ENCODE measurements around the gene ABHD17C.
"Not testable (repeated sequence)": the region's sequence is repeated elsewhere in the genome, so short reads cannot be mapped to it uniquely, and the experiment has no call there.

The ABHD17C gene

GRCh38 chr15:80695099-80695910 is at the start of gene ABHD17C:
ABHD17C (plus strand) TSS chr15:80695310; CDS start chr15:80695430, 120 bp downstream.
- DNase-seq (ENCODE audit: low spot score): no peak

- DNase-seq (ENCODE audit: low spot score): peak; percentile 68
Measured at GRCh38 chr15:80645494-80646065, 49.5 kb upstream of the ABHD17C start.

- DNase-seq (ENCODE audit: low spot score): not testable (repeated sequence)
Measured at GRCh38 chr15:80647424-80647823, 47.7 kb upstream of the ABHD17C start.

- DNase-seq (ENCODE audit: low spot score): no peak
Measured at GRCh38 chr15:80654299-80654698, 40.8 kb upstream of the ABHD17C start.

- DNase-seq (ENCODE audit: low spot score): no peak
Measured at GRCh38 chr15:80659375-80659774, 35.7 kb upstream of the ABHD17C start.

- no peak for DNase-seq (ENCODE audit: low spot score)
Measured at GRCh38 chr15:80660119-80660518, 35.0 kb upstream of the ABHD17C start.

GRCh38 chr15:80662129-80662528 is 33.0 kb upstream of the ABHD17C start:
- DNase-seq (ENCODE audit: low spot score): no peak

GRCh38 chr15:80662757-80663553 is 32.2 kb upstream of the ABHD17C start:
- no peak for DNase-seq (ENCODE audit: low spot score)

- DNase-seq (ENCODE audit: low spot score): no peak
Measured at GRCh38 chr15:80665151-80665550, 30.0 kb upstream of the ABHD17C start.

- no peak for DNase-seq (ENCODE audit: low spot score)
Measured at GRCh38 chr15:80667936-80668335, 27.2 kb upstream of the ABHD17C start.

- no peak for DNase-seq (ENCODE audit: low spot score)
Measured at GRCh38 chr15:80668546-80669236, 26.4 kb upstream of the ABHD17C start.

- DNase-seq (ENCODE audit: low spot score): no peak
Measured at GRCh38 chr15:80669663-80670273, 25.3 kb upstream of the ABHD17C start.

GRCh38 chr15:80673561-80674244 is 21.4 kb upstream of the ABHD17C start:
- no peak for DNase-seq (ENCODE audit: low spot score)

- no peak for DNase-seq (ENCODE audit: low spot score)
Measured at GRCh38 chr15:80674245-80674614, 20.9 kb upstream of the ABHD17C start.

- DNase-seq (ENCODE audit: low spot score): no peak
Measured at GRCh38 chr15:80677041-80677440, 18.1 kb upstream of the ABHD17C start.

GRCh38 chr15:80679167-80679803 is 15.8 kb upstream of the ABHD17C start:
- DNase-seq (ENCODE audit: low spot score): no peak

GRCh38 chr15:80679804-80680175 is 15.3 kb upstream of the ABHD17C start:
- no peak for DNase-seq (ENCODE audit: low spot score)

GRCh38 chr15:80682201-80682600 is 12.9 kb upstream of the ABHD17C start:
- no peak for DNase-seq (ENCODE audit: low spot score)

- no peak for DNase-seq (ENCODE audit: low spot score)
Measured at GRCh38 chr15:80684697-80685096, 10.4 kb upstream of the ABHD17C start.

GRCh38 chr15:80685628-80686027 is 9.5 kb upstream of the ABHD17C start:
- DNase-seq (ENCODE audit: low spot score): no peak

GRCh38 chr15:80689294-80689693 is 5.8 kb upstream of the ABHD17C start:
- DNase-seq (ENCODE audit: low spot score): no peak
